MCF 10A (cell line): ENCODE data around the gene SPDYE4. TPM values are rescaled to one million over a fixed set of nuclear protein-coding genes. Genes with fewer than 3 reads are reported as not detected.
A peak's percentile ranks its signal among the peaks of the same experiment; 100 is the strongest.

ENCODE experiments used
- BruUV-seq: library from RNA; stranded (reverse); fragments of 400-500 nt; replicated peaks from 2 replicates; lab custom pipeline; 2021; lab: Mats Ljungman, UMichigan
- CTCF ChIA-PET: fragments of 300-600 bp; sonication (Branson Sonifier 250); formaldehyde crosslinking; extraction: SDS; loops from one replicate; lab custom pipeline; 2021; ENCODE audit warnings: antibody characterized with exemption, inconsistent platforms; lab: Yijun Ruan, JAX
- POLR2A ChIA-PET: fragments of 300-600, 350-650 bp; sonication (Branson Sonifier 250); formaldehyde crosslinking; extraction: SDS; loops from one replicate; lab custom pipeline; 2020; ENCODE audit warnings: antibody characterized with exemption, inconsistent platforms; lab: Yijun Ruan, JAX
- DNase-seq: peaks from one replicate; pipeline ENCODE4 v3.0.0-alpha.2; 2018; ENCODE audit not compliant: unreplicated experiment
- H3K27ac Mint-ChIP-seq: one replicate; pipeline ENCODE4 v1.8.0; 2022; ENCODE audit warnings: mild to moderate bottlenecking, low read depth, mixed read lengths; ENCODE audit not compliant: unreplicated experiment
- H3K27me3 Mint-ChIP-seq: one replicate; pipeline ENCODE4 v1.8.0; 2022; ENCODE audit warnings: mixed read lengths; ENCODE audit not compliant: insufficient read depth, unreplicated experiment
- H3K36me3 Mint-ChIP-seq: one replicate; pipeline ENCODE4 v1.8.0; 2022; ENCODE audit warnings: mild to moderate bottlenecking, moderate library complexity, mixed read lengths; ENCODE audit not compliant: insufficient read depth, unreplicated experiment
- H3K4me1 Mint-ChIP-seq: one replicate; pipeline ENCODE4 v1.8.0; 2022; ENCODE audit warnings: mixed read lengths; ENCODE audit not compliant: insufficient read depth, unreplicated experiment
- H3K4me3 Mint-ChIP-seq: one replicate; pipeline ENCODE4 v1.8.0; 2022; ENCODE audit warnings: mild to moderate bottlenecking, moderate library complexity, mixed read lengths; ENCODE audit not compliant: unreplicated experiment
- H3K9me3 Mint-ChIP-seq: one replicate; pipeline ENCODE4 v1.8.0; 2022; ENCODE audit warnings: mixed read lengths; ENCODE audit not compliant: unreplicated experiment
- intact Hi-C: fragments of 100-400 bp; cut with micrococcal nuclease; formaldehyde crosslinking; loops from 2 replicates; pipeline ENCODE4 v1.14.1; 2022
- total RNA-seq: library from RNA; stranded (reverse); gene quantifications from 2 replicates; pipeline ENCODE4 v1.2.3, GENCODE V29; 2022
- TF ChIP-seq, protein P1 (sequence below): fragments of 200-600 bp; IDR thresholded peaks from one replicate; pipeline ENCODE4 v1.8.0; 2022; ENCODE audit warnings: antibody characterized with exemption, mild to moderate bottlenecking; ENCODE audit not compliant: unreplicated experiment

Gene SPDYE4
- total RNA-seq, 1 experiment from 2014 or later: not detected

DNA sequence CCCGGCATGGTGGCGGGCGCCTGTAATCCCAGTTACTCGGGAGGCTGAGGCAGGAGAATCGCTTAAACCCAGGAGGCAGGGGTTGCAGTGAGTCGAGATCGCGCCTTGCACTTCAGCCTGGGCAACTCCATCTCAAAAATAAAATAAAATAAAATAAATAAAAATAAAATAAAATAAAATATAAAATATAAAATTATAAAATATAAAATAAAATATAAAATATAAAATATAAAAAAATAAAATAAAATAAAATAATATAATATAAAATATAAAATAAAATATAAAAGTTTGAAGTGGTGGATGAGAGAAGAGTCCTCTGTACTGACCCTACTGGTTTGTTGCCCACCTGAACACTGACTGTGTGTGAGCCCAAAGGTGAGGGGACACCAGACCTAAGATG is 28.9 kb downstream of the SPDYE4 start:
- CTCF ChIA-PET: interaction anchor here (0.7 kb wide), 1 partner anchor 137 kb away, joined by 3 read pairs; no protein-coding TSS in a partner anchor
- intact Hi-C loops: loop anchor here (10.0 kb wide), 1 partner anchor 95 kb away; the partner anchor contains the start of gene MYH10
- no peak for DNase-seq
- Mint-ChIP-seq H3K36me3 (no peaks in the 10 kb centered on the region), H3K27ac (no peak overlapping the region), H3K27me3 (no peaks in the 10 kb centered on the region), H3K4me1 (peaks cover 13% of the 10 kb centered on the region), H3K9me3 (no peaks in the 10 kb centered on the region), H3K4me3 (no peak overlapping the region)
- POLR2A ChIA-PET: no interaction called here
- TF ChIP-seq, protein P1, sequence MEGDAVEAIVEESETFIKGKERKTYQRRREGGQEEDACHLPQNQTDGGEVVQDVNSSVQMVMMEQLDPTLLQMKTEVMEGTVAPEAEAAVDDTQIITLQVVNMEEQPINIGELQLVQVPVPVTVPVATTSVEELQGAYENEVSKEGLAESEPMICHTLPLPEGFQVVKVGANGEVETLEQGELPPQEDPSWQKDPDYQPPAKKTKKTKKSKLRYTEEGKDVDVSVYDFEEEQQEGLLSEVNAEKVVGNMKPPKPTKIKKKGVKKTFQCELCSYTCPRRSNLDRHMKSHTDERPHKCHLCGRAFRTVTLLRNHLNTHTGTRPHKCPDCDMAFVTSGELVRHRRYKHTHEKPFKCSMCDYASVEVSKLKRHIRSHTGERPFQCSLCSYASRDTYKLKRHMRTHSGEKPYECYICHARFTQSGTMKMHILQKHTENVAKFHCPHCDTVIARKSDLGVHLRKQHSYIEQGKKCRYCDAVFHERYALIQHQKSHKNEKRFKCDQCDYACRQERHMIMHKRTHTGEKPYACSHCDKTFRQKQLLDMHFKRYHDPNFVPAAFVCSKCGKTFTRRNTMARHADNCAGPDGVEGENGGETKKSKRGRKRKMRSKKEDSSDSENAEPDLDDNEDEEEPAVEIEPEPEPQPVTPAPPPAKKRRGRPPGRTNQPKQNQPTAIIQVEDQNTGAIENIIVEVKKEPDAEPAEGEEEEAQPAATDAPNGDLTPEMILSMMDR: no peak
- no TSS peak for BruUV-seq

GRCh38 chr17:8728971-8729370 is 29.4 kb downstream of the SPDYE4 start:
- Mint-ChIP-seq H3K27me3 (no peaks in the 10 kb centered on the region), H3K27ac (no peak overlapping the region), H3K4me3 (no peak overlapping the region), H3K9me3 (no peaks in the 10 kb centered on the region), H3K4me1 (peaks cover 13% of the 10 kb centered on the region), H3K36me3 (no peaks in the 10 kb centered on the region)
- no TSS peak for BruUV-seq
- POLR2A ChIA-PET: no interaction called here
- CTCF ChIA-PET: interaction anchor here (0.7 kb wide), 1 partner anchor 137 kb away, joined by 3 read pairs; no protein-coding TSS in a partner anchor
- TF ChIP-seq, protein P1: no peak
- intact Hi-C loops: loop anchor here (10.0 kb wide), 1 partner anchor 94 kb away; the partner anchor contains the start of gene MYH10
- DNase-seq: no peak

- Mint-ChIP-seq H3K9me3 (no peaks in the 10 kb centered on the region), H3K27me3 (no peaks in the 10 kb centered on the region), H3K36me3 (no peaks in the 10 kb centered on the region), H3K4me1 (peaks cover 13% of the 10 kb centered on the region), H3K27ac (no peak overlapping the region), H3K4me3 (no peak overlapping the region)
- no peak for DNase-seq
- POLR2A ChIA-PET: no interaction called here
- intact Hi-C loops: loop anchor here (10.0 kb wide), 1 partner anchor 94 kb away; the partner anchor contains the start of gene MYH10
- TF ChIP-seq, protein P1: no peak
- no TSS peak for BruUV-seq
- CTCF ChIA-PET: no interaction called here
Observed at GRCh38 chr17:8728251-8728938, 30.0 kb downstream of the SPDYE4 start.

GRCh38 chr17:8726941-8727555 is 31.3 kb downstream of the SPDYE4 start:
- intact Hi-C loops: loop anchor here (10.0 kb wide), 1 partner anchor 92 kb away; the partner anchor contains the start of gene MYH10
- Mint-ChIP-seq H3K36me3 (no peaks in the 10 kb centered on the region), H3K4me3 (no peak overlapping the region), H3K9me3 (no peaks in the 10 kb centered on the region), H3K4me1 (peaks cover 13% of the 10 kb centered on the region), H3K27ac (peak overlapping the region; percentile 71), H3K27me3 (no peaks in the 10 kb centered on the region)
- DNase-seq: peak; percentile 87
- ChIA-PET POLR2A (interaction anchor here (0.5 to 0.9 kb wide), 2 partner anchors 96 to 343 kb away, joined by 4 to 6 read pairs; partner anchors contain the start of gene MYH10), CTCF (no interaction called here)
- TF ChIP-seq, protein P1: no peak
- no TSS peak for BruUV-seq
